NOMO-1 treated with DMSO at 0.1 percent for 48 hours (cell line): ENCODE results near the gene FBXL15.

ENCODE experiments used
- DNase-seq: peaks from one replicate; lab custom pipeline; 2025; ENCODE audit not compliant: unreplicated experiment; lab: John Stamatoyannopoulos, UW

The FBXL15 gene

GRCh38 chr10:102409604-102410428 is 10.8 kb upstream of the FBXL15 start:
- DNase-seq, result no peak

DNA sequence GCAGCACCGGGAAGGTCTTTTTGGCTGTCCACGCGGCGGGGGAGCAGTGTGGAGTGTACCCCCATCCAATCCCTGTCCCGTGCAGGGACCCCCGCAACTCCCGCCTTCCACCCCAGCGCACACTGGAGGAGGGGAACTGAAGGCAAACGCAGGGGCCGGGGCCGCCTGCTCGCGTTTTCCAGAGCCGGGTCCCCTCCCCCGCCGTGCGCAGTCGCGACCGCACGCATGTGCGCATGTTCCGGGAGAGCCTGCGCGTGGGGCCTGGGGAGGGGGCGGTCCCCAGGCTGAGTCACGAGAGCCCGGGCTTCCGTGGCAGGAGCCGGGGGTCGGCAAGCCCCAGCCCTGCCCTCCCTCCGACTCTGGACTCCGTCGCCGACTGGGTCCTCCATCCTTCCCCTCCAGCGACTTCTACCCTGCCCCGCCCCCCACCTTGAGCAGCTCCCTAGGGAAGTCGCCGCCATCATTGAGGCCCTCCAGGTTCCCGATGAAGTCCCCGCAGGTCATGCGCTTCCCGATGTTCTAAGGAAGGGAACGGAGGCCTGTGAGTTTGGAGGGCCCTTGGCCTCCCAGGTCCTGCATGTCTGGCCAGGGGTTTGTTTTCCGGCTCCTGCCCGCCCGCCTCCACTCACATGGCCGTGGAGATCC is 10.1 kb upstream of the FBXL15 start:
- DNase-seq, result no peak

- no peak for DNase-seq
Measured at GRCh38 chr10:102411341-102412255, 9.0 kb upstream of the FBXL15 start.

- no peak for DNase-seq
Measured at GRCh38 chr10:102412293-102412692, 8.3 kb upstream of the FBXL15 start.

DNA sequence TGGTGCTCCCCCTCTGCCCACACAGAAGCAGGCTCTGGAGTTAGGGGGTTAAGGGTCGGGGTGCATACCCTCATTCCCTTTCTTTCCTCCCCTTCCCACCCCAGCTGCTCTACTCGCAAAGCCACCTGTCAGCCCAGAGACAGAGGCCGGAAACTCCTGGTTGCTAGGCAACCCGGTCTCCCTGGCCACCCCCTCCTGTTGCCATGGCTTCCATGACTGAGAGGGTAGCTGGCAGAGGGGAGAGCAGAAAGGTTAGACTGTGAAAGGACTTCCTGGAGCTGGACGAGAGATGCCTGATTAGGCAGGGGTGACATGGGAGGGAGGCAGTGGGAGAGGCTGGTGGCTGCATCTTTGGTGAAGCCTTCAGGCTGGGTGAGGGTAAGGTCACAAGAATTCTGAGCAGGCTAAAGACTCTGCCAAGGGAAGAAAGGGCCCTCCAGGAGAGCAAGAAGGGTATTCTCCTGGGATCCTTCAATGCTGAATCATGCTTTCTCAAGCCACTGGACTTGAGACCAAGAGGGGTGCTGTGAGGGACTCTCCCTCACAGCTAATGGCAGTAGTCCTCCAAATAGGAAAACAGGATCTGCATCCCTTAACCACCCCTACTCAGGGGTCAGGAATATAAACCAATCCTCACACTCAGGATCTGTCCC is 7.5 kb upstream of the FBXL15 start:
- no peak for DNase-seq

- DNase-seq, result no peak
Measured at GRCh38 chr10:102413806-102414561, 6.7 kb upstream of the FBXL15 start.

GRCh38 chr10:102414749-102415148 is 5.9 kb upstream of the FBXL15 start:
- no peak for DNase-seq

DNA sequence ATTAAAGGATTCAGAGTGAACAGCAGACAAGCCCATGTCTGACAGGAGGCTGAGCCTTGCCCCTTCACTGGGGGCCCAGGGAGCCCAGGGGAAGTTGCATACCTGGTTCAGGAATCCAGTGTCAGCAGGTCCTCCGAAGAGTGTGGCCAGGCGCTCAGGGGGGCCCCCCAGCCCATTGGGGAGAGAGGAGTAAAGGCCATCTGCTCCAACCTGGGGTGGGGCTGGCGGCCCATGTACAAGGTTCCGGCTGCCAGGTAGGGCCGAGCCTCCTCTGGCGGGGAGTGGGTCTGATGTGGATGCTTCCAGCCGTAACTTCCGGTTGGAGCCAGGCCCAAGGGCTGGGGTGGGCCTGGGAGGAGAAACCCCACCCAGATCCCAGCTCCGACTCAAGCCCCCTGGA is 4.4 kb upstream of the FBXL15 start:
- DNase-seq, result no peak

GRCh38 chr10:102416695-102417094 is 3.9 kb upstream of the FBXL15 start:
- no peak for DNase-seq

DNA sequence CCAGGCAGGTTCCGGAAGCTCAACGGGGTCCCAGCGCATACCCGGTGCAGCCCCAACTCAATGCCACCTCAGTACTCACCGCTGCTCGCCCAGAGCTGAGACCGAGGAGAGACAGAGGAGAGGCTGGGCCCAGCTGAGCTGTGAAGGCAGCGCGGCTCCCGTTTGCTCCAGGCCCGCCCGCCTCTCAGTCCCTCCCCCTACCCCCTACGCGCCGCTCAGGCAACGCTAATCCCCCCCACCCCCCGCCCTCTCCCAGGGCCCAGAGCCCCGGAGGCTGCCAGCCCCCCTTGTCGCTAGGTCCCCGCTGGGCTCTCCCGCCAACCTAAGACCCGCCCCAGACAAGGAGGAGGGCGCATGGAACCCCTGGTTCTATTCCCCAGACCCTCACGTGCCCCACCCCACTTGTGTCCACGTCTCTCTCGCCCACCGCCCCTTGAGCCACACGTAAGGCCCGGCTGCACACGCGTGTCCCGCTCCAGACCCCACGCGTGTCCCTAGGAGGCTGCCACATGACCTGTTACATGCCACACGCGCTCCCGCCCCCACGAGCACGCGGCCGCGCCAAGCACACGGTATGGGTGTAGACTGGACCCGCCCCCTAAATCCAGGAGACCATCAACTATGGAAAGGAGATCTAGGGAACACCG is 1.9 kb upstream of the FBXL15 start, which contains the start of gene PSD:
Gene PSD, minus strand, starts transcription at position 164 of the 647 bp plus-strand sequence. CDS start 1,747 bp downstream, outside the sequence.
- DNase-seq, result no peak

DNA sequence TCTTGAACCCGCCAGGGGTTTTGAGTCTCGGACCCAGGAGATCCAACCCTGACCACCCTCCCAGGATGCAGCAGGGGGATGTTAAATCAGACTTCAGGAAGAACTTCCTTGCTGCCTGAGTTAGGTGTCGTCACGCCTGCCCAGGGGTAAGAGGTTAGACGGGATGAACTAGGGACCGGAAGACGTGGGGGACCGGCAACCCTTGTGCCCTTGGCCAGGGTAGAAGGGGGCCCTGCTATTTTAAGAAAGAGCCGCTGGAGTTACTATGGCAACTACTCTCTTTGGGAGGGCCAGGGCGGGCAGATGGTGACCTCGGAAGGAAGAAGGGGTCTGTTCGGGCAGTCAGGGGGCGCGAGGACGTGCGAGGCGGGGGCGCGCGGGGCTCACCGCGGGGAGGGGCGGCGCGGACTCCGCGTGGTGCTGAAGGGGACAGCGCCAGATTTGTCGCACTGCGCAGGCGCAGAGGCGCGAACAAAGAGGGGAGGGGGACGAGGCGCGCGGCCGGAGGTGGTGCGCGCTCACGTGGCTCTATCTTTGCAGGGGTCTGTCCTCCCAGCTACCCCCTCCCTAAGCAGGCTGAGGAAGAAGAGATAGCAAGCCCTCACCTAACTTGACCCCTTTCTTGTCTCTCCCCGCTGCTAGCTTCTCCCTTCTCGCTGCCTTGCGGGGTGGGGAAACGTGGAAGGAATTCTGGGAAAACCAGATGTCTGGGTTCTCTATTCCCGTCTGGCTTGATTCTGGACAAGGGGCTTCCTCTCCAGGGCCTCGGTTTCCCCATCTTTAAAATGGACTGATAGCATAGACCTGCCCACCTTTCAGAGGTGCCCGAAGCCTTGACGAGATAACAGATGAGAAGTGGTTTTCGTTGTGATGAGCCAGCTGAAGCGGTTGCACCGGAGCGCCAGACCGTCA is 1.1 kb upstream of the FBXL15 start:
- DNase-seq, result peak; percentile 30

GRCh38 chr10:102420181-102420713 is 389 bp upstream of the FBXL15 start:
- no peak for DNase-seq

DNA sequence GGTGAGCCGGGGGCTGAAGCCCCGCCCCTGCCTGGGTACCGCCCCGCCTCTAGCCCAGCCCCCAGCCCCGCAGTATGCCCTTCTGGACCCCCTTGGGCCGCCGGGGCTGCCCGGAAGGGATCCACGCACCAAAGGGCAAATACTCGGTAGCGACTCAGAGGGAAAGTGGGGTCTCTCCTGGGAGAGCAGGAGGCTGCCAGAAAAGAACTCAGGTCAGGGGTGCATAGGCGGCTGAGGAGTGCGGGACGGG is 796 bp downstream of the FBXL15 start:
- no peak for DNase-seq

GRCh38 chr10:102421757-102422512 is 1.3 kb downstream of the FBXL15 start:
- no peak for DNase-seq

- peak; percentile 72 for DNase-seq
Measured at GRCh38 chr10:102422545-102423129, 2.0 kb downstream of the FBXL15 start.

- no peak for DNase-seq
Measured at GRCh38 chr10:102423372-102423968, 2.8 kb downstream of the FBXL15 start.

DNA sequence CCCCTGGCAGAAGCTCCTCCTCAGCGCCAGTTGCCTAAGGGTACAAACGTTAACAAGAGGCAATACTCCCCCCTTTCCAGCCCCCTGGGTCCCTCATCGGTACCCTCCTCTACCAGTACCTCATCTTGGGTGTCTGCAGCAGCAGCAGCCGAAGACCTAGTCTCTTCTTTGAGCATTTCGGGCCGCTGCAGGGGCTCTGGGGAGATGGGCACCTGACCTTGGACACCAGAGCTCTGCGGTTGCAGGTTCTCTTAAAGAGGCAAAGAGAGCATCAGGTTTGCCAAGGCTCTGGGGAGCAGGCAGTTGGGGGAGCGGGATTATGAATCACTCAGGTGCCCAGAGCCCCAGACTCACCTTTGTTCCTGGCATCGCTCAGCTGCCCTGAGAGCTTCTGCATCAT is 3.5 kb downstream of the FBXL15 start:
- no peak for DNase-seq
